Vagina (tissue), 2 donors: ENCODE measurements around the gene MXRA7.

ENCODE experiments used
- CTCF ChIP-seq, 3 experiments: fragments of 450-650 bp in 2 of 3; fragments of 200-600 bp in 1 of 3; sonication (generic) in 1 of 3; IDR thresholded peaks; one replicate each; pipeline ENCODE4 v1.5.1; 2017 to 2019; ENCODE audit warnings: antibody characterized with exemption in 3 of 3, mild to moderate bottlenecking in 2 of 3, moderate library complexity in 2 of 3
- POLR2A ChIP-seq, 2 donors: fragments of 450-650 bp; IDR thresholded peaks; one replicate each; pipeline ENCODE4 v1.6.1; 2017; ENCODE audit warnings: antibody characterized with exemption in 2 of 2, mild to moderate bottlenecking in 2 of 2, moderate library complexity in 2 of 2
- POLR2AphosphoS5 ChIP-seq, 2 donors: sonication (generic); formaldehyde crosslinking; IDR thresholded peaks; one replicate each; pipeline ENCODE4 v1.9.0; 2017; ENCODE audit warnings: antibody characterized with exemption in 2 of 2, mild to moderate bottlenecking in 2 of 2, low read depth in 1 of 2; ENCODE audit not compliant: insufficient read depth in 1 of 2

GRCh38 chr17:76706817-76707216, 3.9 kb downstream of the MXRA7 start:
- TF ChIP-seq POLR2A (IDR thresholded peaks at IDR 0.05) (no peak), CTCF (IDR thresholded peaks at IDR 0.05) (no peak), POLR2AphosphoS5 (IDR thresholded peaks at IDR 0.05; ENCODE audit: insufficient read depth in 1 of 2, low read depth in 1 of 2) (no peak)
